ENCODE measurements around the gene RELCH.

DNA sequence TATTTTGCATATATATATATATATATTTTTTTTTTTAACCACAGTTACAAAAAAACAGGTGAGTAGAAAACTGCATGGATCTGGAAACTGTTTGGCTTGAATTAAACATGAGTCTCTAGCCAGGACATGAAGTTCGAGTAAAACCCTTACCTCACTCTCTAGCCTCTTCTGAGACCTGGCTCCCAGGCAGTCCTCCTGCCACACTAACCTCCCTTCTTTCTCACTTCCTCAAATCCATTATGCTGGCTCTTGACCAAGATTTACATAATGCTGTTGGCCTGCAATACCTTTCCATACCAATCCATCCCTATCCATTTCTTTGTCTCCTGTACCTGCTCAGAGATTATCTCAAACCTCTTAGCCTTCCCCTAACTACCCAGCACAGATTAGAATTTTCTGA is 34.2 kb upstream of the RELCH start:
- TF ChIP-seq, protein P1, sequence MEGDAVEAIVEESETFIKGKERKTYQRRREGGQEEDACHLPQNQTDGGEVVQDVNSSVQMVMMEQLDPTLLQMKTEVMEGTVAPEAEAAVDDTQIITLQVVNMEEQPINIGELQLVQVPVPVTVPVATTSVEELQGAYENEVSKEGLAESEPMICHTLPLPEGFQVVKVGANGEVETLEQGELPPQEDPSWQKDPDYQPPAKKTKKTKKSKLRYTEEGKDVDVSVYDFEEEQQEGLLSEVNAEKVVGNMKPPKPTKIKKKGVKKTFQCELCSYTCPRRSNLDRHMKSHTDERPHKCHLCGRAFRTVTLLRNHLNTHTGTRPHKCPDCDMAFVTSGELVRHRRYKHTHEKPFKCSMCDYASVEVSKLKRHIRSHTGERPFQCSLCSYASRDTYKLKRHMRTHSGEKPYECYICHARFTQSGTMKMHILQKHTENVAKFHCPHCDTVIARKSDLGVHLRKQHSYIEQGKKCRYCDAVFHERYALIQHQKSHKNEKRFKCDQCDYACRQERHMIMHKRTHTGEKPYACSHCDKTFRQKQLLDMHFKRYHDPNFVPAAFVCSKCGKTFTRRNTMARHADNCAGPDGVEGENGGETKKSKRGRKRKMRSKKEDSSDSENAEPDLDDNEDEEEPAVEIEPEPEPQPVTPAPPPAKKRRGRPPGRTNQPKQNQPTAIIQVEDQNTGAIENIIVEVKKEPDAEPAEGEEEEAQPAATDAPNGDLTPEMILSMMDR (IDR thresholded peaks at IDR 0.05), result no peak
- TF ChIP-seq EP300 (IDR thresholded peaks at IDR 0.05), result no peak
- TF ChIP-seq POLR2A (IDR thresholded peaks at IDR 0.05), result no peak

Data from ovary (tissue), 3 donors.